ENCODE data around the gene SETD3.

SETD3 gene

DNA sequence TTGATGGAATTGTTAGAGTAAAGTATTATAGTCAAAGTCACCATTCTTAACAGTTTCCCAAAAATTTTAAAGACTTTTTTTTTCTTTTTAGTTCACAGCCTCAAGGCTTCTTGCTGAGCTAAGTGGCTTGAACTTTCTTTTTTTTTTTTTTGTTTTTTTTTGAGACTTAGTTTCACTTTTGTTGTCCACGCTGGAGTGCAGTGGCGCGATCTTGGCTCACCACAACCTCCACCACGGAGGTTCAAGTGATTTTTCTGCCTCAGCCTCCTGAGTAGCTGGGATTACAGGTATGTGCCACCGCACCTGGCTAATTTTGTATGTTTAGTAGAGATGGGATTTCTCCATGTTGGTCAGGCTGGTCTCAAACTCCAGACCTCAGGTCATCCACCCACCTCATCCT lies 92.8 kb downstream of the SETD3 start:
- DNase-seq: no peak

DNA sequence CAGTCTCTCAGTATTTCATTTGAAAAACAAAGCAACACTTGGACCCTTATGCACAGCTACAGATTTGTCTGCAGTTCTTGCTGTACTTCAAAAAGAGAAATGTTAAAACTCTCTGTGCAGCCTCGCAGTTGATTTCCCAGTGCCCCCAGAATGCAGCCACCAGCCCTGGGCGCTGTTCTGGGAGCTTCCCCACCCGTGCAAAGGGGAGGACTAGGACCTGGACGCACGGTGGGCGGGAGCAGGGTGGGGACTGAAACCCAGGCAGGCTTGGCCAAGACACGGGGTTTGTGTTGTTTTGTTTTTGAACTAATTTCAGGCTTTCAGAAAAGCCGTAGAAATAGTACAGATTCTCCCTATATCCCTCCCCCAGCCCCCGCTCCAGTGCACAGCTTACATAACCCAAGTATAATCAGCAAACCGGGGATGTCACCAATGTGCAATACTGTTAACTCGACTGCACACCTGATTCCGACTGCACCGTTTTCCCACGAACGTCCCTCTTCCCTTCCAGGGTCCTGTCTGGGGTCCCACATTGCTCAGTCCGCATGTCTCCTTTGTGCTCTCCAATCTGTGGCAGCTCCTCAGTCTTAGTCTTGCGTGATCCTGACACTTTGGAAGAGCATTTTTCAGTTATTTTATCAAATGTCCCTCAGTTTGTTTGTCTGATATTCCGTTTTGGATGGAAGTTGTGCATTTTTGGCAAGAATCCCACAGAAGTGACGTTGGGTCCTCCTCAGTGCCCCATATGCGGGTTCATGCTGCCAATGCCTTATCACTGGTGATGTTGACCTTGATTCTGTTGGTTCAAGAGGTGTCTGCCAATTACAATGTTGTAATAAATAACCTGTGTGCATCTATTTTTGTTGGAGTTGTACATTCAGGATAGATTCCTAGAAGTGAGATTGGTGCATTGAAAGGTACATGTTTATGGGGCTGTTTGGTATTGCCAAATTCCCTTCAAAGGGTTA lies 95.9 kb downstream of the SETD3 start:
- DNase-seq: no peak

DNA sequence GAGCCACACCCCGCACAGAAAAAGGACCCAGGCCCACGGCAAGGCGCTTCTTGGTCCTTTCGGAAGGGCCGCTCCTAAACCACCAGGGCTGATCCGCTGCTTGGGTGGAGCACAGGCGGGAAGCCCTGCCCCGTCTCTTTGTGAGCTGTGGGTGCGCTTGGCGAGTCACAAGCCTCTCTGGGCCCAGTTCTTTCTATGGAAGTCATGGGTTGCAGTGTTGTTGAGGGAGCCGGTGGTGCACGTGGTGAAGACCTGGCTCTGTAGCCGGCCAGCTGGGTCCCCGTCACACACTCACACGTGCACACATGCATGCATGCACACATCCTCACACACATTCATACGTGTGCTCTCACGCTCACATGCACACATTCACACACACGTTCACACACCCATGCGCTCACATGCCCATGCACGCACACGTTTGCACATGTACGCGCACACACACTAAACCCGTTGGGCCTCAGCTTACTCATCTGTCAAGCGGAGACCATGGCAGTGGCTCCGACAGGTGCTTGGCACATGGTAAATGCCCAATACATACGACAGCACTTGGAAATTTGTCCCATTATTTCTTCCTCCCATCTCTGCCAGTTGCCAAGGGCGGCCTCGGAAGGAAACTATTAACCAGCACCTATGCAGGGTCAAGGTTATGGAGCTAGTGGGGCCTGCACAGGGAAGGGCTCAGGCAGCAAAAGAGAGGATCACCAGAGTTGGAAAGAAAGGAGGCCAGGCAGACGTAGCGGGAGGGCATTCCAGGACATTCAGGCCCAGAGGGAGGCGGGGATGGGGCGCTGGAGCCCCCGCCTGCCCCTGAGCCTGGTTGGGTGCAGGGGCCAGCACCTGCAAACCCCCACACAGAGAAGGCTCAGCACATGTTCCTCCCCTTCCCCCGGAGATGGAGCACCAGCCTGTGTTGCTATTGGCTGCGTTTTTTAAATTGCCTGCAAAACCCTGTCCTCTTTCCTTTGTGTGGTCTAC lies 96.9 kb downstream of the SETD3 start:
- no peak for DNase-seq

DNA sequence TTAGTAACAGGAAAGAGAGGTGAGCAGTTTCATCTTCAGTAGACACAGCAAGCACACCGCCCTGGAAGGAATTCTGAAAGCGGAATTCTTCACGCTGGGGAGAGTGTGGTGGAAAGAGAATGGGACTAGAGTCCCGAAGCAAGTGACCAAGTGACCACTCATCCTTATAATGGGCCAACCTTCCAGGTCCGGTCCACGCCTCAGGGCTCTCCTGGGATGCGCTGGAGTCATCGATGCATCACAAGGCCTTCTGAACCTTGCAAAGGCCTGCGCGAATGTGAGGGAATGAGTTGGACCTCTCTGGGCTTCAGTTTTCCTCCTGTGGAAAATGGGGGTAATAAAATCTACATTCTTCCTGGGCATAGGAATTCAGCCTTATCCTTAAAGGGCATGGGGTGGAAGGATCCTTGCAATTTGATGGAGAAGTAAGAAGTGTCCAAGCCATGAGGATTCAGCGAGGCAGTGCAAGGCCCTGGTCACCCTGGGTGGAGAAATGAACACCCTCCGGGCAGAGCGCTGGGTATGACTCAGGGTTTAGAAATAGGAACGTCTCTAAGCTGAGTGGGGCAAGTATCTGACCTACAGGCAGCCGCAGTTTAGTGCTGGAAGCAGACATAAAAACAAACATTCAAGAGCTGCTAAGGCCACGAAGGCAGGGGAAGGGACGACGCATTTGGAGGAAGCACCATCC lies 97.7 kb downstream of the SETD3 start:
- no peak for DNase-seq

DNA sequence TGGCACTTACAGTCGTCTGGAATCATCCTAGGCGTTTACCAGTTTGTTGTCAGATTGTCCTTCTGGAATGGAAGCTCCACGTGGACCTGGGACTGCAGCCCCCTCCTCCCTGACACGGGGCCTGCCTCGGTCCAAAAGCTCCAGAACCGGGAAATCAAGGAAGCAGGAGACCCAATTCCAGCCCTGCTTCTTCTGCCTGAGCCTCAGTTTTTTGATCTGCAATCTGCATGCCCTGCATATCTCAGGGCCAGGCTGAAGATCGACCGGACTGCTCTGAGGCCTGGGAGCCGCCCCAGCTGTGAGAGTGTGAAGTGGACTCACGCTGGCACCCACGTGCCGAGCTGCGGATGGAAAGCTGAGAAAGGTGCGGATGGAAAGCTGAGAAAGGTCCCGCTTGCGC lies 98.6 kb downstream of the SETD3 start:
- DNase-seq: no peak

DNA sequence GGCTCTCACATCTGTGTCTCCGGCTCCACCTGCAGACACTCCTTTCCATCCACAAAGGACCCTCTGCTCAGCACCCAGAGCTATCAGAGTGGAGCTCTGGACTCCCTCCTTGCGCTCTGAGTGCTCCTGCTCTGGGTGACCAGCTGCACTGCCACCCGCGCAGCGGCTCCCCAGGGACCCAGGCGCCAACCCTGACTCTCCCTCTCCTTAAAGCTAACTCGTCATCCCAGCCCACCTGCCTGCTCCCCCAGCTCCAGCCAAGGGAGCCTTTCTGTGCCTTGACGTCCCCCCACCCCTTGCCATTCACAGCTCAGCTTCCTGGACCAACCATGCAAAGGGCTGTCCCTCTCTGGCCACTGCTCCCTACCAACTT lies 99.0 kb downstream of the SETD3 start:
- no peak for DNase-seq

DNA sequence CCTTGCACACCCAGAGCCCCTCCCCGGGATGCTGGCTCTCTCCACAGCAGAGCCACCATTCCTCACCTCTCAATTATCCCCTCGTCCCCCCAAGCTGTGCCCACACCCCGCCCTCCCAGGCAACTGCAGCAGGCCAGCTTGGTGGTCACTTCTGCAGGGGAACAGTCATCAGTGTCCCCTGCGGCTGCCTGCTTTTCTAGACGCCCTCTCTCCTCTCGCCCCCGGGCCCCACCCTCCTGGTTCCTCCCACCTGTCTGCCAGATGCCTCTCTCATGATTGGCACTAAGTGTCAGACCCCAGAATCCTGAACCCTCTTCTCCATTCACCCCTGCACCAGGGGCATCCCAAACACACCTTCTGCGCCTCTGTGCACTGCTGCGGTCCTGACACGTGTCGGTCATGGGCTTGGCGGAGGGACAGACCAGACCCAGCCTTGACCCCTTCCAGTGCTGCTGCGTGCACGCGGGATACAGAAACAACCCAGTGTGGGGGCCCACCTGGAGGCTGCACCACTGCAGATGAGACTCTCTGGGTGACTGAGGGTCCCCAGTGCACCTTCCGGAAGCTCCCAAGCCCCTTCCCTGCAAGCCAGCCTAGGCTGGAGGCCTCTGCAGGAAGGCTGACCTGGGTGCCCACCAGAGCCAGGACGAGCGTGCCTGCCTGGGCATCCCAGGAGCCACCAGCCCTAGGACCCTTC lies 99.5 kb downstream of the SETD3 start:
- DNase-seq: no peak

DNA sequence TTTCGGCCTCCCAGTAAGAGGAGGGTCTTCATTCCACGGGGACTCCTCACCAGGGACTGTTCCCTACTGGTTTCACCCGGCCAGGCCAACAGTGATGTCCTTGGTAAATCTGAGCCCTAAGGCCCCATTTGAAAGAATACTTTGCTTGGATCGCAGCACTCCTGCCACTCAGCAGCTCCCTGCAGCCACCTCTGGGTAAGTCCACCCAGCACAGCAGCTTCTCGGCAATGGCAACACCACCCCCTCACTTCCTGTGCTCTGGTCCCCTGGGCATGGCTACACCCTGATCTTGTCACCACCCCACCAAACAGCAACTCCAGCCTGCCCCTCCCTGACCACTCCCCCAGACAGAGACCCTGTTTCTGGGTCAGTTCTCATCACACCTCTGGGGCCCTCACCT lies 100.3 kb downstream of the SETD3 start:
- DNase-seq: no peak

DNA sequence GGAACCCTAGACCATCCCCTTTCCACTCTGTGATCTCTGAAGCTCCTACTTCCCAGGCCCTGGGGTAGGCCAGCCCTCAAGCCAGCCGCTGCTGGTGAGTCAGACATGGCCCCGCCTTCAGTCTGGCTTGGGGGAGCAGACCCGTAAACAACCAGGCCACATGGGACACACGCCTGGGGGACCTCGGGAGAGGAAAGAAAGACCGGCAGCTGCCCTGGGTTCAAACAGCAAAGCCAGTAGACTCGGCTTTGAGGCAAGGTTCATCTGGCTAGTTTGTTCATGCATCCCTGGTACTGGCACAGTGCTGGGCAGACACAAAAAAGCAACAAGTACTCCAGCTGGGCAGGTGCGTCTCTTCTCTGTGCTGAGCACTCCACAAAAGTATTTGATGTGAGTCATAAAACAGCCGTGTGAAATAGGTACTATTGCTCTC lies 101.9 kb downstream of the SETD3 start:
- DNase-seq: no peak

DNA sequence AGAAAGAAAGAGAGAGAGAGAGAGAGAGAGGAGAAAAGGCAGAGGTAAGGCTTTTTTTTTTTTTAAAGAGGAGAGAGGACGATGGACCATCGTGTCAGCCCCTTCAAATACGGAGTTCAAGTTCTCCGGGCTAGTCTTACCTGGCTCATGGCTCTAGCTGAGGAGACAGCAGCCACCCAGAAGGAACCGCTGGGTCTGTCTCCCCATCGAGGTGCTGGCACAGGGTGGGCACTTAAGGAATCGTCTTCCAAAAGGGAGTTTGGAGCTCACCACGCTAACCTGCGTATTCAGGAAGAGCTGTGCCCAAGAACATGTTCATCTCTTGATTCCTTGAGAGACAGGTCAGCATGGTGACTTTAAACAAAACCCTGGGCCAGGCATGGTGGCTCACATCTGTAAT lies 102.7 kb downstream of the SETD3 start:
- no peak for DNase-seq

DNA sequence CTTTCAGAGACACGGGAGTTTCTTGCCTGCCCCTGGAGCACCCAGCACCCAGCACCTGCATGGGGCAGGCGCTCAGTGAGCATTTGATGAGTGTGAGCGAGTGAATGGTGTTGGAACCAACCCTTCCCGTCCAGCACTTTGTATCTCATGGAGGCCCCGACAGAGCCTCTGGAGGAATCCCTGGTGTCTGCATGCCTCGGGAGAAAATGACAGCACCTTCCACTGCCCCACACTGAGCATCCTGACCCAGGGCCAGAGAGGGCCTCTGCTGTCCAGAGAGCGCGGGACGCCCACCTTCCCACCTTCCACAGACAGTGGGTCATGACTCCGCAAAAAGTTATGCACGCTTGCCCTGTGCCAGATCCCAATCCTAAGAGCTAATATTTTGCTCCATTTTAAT lies 105.7 kb downstream of the SETD3 start:
- DNase-seq: no peak

DNA sequence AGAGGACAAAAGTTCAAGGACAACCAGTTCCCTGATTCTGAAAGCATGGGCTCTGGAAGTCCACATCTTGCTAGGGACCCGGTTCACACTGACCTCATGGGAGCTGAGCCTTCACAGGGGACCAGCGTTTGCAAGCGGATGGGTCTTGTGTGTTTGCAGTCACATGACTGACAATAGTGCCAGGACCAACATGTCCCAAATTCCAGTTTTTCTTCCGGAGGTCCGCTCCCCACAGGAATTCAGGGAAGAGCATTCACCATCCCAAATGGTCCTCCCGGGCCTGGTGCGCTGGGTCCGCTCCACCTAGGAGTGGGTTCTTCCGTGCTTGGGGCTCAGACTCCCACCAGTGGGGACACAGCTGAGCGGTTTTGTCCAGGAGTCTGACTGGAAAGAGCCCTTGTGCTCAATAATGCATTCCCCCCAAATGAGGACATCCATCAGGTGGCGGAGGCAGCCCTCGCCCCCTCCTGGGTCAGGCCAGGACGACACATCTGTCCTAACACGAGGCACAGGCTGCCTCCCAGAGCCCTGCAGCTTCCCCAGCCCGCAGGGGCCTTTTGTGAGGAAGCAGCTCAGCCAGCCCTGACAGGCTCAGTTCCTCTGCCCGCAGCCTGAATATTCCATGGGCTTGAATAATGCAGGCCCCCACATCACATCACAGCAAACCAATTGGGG lies 116.9 kb downstream of the SETD3 start:
- no peak for DNase-seq

DNA sequence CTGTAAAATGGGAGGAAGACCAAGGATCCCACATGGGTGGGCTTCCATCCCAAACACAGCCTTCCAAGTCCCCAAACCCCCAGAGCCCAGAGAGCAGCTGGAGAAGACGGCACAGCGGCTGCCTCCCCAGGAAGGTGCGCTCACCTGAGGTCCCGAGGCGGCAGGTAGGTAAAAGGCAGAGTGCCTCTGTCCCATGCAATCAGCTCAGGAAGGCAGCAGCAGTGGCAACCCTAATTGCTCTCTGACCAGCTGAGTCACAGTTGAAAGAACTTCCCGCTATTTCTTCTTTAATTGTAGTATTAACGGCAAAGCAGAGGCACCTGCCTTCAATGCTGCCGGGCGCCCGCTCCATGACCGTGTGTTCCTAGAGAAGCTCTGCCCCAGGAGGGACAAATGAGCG lies 117.6 kb downstream of the SETD3 start:
- DNase-seq: no peak

DNA sequence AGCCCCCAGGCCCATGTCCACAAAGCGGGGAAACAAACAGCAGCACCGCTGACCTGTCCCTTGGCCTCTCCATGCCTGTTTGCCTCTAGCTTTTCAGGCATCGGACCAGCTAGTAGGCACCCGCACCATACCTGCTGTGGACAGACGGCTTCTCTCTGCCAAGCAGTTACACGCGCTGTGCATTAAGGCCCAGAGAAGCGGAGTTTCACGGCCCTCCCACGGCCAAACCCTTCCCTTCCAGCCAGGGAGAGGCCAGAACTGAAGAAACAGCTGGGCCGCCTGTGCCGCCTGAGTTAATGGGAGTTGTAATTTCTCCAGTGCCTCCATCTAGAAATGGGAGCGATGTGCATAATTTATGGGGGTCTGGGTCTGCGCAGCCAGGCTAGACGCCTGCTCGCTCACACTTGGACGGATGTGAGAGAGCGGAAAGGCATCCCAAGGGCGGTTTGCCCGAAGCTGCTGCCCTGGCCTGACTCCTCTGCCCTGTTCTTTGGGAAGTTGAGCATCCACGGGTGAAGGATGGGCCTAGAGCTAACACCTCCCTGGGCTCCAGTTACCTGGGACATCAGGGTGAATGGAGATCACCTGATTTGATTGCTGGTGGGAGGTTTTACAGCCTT lies 119.0 kb downstream of the SETD3 start:
- DNase-seq: no peak

DNA sequence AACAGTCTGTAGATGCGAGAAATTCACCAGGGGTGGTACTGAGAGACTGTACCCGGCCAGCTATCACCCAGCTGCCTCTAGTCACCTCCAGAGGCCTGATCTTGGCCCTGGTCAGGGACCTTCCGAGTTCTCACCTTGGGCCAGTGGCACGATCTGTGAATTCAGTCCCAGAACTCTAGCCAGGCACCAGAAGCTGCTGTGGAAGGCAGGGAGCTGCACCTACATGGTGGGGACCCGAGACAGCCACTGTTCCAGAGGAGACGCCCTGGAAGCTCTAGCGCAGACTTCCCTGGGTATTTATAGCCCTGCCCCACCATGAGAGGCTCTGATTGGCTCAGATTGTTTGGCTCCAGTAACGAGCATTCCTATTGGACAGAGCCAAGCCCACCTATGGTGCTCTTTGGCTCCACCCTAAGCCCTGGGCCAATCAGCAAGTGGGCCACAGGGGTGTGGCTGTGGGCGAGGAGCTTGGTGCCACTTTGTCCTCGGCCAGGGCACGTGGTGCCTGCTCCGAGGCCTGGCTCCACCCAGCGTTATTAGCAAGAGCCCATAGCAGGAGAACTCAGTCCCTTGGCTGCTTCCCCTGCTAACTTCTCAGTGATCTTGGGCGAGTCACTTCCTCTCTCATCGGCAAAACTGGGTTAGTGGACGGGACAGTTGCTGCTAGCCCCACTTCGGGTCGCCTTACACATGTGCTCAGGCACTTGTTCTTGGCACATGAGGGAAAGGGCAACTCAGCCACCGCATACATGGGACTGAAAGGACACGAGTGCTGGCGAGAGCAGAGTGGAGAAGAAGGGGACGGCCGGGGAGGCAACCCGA lies 119.7 kb downstream of the SETD3 start:
- no peak for DNase-seq

DNA sequence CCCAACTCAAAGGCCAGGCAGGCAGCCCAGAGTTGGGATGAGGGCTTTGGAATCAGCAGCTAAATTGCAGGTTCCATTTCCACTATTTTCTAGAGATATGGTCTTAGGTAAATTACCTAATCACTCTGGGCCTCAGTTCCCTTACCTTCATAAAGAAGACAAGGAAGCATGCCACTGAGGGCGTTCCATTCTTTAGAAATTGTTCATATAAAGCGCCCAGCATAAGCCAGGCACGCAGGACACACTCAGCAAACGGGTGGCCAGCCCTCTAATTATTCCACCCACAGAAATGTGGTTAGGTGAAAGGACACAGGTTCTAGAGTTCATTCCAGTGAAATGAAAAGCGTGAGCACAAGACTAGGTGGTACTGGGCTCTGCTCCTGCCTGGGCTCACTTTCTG lies 120.8 kb downstream of the SETD3 start:
- no peak for DNase-seq

DNA sequence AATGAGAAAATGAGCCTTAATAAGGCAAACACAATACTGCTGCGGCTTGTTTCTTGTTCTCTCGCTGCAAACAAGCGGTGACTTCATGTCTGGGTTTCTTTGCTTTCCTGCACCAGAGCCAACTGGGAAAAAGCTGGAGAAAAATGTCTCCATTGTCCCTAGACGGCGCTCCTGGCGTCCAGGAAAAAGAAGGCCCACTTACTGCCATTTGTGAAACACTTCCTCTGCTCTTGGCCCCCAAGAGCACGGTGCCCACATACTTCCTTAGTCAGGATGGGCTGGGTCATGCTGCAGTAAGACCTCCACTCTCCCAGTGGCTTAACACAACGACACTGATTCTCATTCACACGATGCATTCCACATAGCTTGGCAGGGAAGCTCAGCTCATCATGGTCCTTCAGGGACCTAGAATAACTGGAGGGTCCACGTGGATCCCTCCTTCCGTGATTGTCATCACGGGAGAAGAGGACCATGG lies 122.7 kb downstream of the SETD3 start:
- DNase-seq: no peak

DNA sequence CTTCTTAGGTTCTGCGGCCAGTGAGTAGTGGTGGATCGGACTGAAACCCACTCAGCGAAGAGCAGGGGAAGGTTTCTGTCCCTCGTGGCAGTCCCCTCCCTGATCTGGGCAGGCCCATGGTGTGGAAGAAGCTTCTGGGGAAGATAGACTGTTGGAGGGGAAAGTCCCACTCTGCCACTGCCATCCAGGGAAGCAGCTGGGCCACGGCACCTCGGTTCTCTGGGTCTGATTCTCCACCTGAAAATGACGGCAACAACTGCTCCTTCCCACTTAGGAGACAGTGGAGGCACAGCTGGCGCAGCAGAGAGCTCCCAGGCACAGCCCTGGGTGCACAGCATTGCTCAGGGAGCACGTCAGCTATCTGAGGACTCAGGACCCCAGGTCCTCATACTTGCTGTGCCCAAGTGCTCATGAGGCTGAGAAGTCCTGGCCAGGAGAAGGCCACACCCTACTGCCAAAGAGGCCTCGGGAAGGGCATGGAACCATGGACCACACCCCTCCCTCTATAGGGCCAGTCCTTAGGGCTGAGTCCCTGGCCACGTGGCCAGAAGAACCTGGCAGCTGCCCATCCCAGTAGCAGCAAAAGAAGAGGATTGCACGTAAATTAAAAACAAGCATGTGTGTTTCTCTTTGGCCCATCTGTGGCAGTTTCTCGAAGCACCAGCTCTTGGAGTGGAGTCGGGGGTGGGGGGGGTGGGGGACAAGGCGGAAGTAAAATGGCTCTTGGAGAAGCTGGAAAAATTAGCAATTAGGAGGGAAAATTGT lies 123.3 kb downstream of the SETD3 start:
- DNase-seq: no peak

DNA sequence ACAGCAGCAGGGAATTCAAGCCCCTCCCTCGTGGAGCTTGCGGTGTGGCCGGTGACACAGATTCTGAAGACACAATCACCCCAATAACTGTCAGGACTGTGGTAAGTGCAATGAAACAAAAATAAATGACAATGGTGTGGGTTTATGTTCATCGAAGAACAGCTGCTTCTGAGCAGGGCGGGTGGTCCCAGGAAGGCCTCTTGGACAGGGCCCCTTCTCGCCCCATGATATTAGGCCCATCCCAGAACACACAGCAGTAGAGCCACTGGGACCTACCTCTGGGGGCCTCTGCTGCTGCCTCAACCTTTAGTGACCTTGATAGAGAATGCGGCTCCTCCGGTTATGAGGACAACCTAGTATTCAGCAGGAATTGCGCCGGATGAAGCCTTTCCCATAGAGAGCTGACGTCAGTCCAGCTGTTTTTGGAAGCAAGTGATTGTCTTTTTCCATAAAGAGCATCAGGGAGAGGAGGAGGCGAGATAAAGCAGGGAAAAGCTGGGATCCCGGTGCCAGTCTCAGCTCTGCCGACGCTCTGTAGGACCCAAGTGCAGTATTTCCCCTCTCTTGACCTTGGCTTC lies 124.5 kb downstream of the SETD3 start:
- DNase-seq: no peak
